Uterus (tissue), 2 donors: ENCODE measurements around the gene YWHAG.
"Not testable (repeated sequence)": the region's sequence is repeated elsewhere in the genome, so short reads cannot be mapped to it uniquely, and the experiment has no call there.

ENCODE experiments used
- CTCF ChIP-seq, 4 experiments: fragments of 200-600 bp in 2 of 4; fragments of 450-650 bp in 2 of 4; sonication (generic) in 2 of 4; IDR thresholded peaks; one replicate each; pipeline ENCODE4 v1.5.1; 2016 to 2019; ENCODE audit warnings: antibody characterized with exemption in 4 of 4, mild to moderate bottlenecking in 2 of 4, moderate library complexity in 1 of 4
- POLR2A ChIP-seq, 2 donors: fragments of 450-650 bp; IDR thresholded peaks; one replicate each; pipeline ENCODE4 v1.6.1; 2016; ENCODE audit warnings: antibody characterized with exemption in 2 of 2, mild to moderate bottlenecking in 1 of 2, moderate library complexity in 1 of 2

- not testable (repeated sequence) for TF ChIP-seq CTCF, POLR2A (IDR thresholded peaks at IDR 0.05)
These were observed 49.9 kb downstream of the YWHAG start for GRCh38 chr7:76308874-76309273.
